ENCODE data around the gene THOC7.

Gene THOC7

DNA sequence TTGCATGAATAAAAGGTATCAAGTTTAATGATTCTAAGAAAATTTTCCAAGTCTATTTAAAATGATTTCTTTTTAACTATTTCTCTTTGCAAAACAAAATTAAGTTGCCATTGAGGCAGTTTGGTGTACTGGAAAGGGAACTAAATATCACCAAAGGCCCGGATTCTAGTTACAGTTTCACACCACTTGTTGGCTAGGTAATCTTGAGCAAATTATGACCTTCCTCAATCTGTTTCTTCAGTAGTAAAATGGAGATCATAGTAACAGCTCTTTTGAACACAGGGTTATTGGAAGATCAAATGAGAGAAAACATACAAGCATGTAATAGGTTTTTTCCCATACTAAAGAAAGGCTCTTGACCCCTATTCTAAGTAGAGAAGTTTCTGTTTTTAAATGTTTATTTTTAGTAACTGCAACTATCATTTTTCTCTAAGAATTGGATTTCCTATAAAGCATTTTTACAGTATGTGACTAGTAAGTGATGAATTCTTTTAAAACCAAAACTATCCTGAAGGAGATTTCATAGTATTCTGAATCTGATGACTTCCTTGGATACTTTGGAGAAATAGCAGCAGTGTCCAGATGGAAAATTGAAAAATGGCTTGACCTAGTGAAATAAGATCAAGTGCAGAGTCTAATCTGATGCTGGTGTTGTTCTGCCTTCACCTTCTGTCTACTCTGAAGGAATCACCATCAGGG, 32.9 kb upstream of the THOC7 start:
- TF ChIP-seq GATA2 (IDR thresholded peaks at IDR 0.05; ENCODE audit: low read depth, low read length) (no peak), GATA3 (IDR thresholded peaks at IDR 0.05; ENCODE audit: low read depth, low read length) (no peak)

DNA sequence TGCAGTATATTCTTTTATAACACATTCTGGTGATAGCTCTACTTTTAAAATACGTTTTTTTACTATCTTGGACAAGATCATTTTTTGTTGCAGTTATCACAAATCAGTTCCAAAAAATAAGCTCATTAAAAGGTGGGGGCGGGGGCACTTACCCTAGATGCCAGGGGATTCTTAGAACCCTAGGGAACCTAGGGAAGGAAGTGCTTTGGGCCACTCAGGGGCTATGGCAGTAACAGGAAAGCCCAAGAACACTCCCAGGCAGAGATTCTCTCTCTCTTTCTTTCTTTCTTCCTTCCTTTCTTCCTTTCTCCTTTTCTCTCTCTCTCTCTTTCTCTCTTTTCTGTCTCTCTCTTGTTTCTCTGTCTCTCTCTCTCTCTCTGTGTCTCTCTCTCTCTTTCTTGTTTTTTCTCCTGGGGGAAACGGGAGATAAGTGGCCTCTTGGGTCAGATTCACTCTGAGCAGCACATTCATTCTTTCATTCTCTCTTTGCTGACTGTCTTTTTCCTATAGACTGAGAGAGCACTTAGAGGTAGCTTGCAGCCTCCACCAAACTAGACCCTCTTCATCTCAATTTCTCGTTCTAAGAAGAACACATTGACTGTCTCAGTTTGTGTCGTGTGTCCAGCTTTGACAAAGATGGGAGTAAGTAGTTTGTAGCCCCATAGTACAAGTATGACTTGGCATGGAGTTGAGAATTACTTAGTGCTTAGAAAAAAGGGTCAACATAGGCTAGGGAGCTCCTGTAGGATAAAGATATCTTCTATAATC, 32.0 kb upstream of the THOC7 start:
- TF ChIP-seq GATA3 (IDR thresholded peaks at IDR 0.05; ENCODE audit: low read depth, low read length): no peak
- TF ChIP-seq GATA2 (IDR thresholded peaks at IDR 0.05; ENCODE audit: low read depth, low read length): no peak

DNA sequence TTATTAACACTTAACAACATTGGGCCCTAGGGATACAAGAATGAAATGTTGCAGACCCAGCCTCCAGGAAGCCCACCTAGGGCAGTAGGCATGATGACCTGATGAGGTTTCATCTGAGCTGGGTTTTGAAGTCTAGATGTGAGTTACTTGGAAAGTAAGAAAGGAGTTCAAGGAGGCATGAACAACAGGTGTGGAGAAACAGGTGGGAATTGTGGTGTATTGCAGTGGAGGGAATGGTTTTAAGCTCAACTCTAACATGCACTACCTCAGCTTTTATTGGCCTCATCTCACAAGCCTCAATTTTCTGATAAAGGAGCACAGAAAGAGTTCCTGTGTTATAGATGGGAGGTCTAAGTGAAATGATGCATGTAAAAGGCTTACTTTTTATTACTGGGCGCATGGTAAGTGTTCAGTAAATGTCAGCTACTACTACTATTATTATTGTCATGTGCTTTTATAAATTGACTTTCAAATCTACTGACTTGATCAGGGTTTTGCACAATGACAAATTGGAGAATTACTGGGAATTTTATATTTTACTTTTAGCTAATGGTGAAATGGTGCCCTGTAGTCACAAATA, 29.3 kb upstream of the THOC7 start:
- TF ChIP-seq GATA2 (IDR thresholded peaks at IDR 0.05; ENCODE audit: low read depth, low read length) (no peak), GATA3 (IDR thresholded peaks at IDR 0.05; ENCODE audit: low read depth, low read length) (no peak)

DNA sequence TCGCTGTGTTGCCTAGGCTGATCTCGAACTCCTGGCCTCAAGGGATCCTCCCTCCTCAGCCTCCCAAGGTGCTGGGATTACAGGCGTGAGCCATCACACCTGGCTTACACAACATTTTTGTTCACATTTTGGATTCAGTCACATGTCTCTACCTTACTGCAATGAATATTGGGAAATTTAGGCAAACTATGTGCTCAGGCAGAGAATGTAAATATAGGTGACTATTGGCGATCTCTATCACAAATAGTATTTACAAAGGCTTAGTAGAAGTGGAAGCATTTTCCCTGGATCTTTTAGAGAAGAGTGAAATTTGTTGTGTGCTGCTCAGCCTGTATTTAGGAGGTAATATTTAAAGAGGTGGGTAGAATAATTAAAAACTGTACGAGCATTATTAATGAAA, 27.9 kb upstream of the THOC7 start:
- TF ChIP-seq GATA2 (IDR thresholded peaks at IDR 0.05; ENCODE audit: low read depth, low read length): no peak
- TF ChIP-seq GATA3 (IDR thresholded peaks at IDR 0.05; ENCODE audit: low read depth, low read length): no peak

DNA sequence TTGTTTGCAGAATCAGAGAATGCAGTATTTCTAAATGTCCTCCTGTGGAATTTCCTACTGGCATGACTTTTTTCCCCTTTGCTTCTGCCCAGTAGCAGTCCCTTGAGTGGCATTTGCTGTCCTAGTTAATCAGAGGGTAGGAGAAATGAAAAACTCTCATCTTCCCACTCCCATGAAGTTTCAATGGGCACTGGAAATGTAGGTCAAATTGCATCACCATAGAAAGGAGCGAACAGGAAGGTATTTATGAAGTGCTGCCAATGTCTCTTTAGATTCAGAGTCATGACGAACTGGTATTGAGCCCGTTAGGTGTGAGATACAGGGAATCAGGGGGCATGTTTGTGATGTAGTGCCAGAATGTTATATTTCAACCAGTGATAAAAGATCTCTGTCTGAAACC, 23.3 kb upstream of the THOC7 start:
- no peak for TF ChIP-seq GATA3 (IDR thresholded peaks at IDR 0.05; ENCODE audit: low read depth, low read length)
- TF ChIP-seq GATA2 (IDR thresholded peaks at IDR 0.05; ENCODE audit: low read depth, low read length): no peak

- TF ChIP-seq GATA3 (IDR thresholded peaks at IDR 0.05; ENCODE audit: low read depth, low read length) (no peak), GATA2 (IDR thresholded peaks at IDR 0.05; ENCODE audit: low read depth, low read length) (no peak)
Observed at GRCh38 chr3:63880653-63881052, 17.0 kb upstream of the THOC7 start.

- TF ChIP-seq GATA3 (IDR thresholded peaks at IDR 0.05; ENCODE audit: low read depth, low read length): no peak
Observed at GRCh38 chr3:63878394-63879060, 14.9 kb upstream of the THOC7 start.

- TF ChIP-seq GATA2 (IDR thresholded peaks at IDR 0.05; ENCODE audit: low read depth, low read length) (no peak), GATA3 (IDR thresholded peaks at IDR 0.05; ENCODE audit: low read depth, low read length) (no peak)
Observed at GRCh38 chr3:63877737-63878393, 14.3 kb upstream of the THOC7 start.

DNA sequence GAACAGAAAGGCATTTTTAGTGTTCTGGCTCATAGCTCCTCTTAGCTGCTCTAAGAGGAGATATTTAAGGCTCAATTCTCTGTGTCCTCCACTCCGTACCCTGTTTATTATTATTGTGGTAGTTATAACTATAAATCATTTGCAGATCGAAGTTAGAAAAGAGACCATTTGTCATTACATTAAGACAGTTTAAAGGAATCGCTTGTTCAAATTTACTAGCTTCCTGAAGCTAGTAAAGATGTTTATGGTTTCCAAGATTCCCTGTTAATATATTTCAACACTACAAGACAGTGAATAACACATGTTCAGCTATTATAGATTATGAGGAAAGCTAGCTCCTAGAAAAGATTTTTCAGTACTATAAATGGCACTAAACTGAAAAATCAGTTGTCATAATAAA, 12.7 kb upstream of the THOC7 start:
- TF ChIP-seq GATA2 (IDR thresholded peaks at IDR 0.05; ENCODE audit: low read depth, low read length) (no peak), GATA3 (IDR thresholded peaks at IDR 0.05; ENCODE audit: low read depth, low read length) (no peak)

DNA sequence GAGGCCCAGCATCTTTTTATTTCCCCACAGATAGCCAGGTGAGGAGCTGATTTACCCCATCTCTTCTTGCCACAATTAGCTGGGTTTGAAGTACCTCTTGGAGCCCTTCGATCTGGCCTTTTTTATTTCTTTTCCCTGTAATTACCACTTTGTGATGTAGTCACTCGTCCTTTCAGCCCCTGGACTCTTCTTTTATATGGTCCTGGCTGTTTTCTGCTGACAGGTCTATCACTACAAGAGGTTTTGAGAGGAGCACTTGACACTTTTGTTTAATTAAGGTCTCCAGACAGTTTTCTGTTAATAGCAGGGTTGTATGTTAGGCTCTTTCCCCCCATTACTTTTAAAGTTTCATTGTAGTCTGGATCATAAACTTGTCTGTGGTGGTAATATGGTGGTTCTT, 11.9 kb upstream of the THOC7 start:
- TF ChIP-seq GATA3 (IDR thresholded peaks at IDR 0.05; ENCODE audit: low read depth, low read length) (no peak), GATA2 (IDR thresholded peaks at IDR 0.05; ENCODE audit: low read depth, low read length) (no peak)

DNA sequence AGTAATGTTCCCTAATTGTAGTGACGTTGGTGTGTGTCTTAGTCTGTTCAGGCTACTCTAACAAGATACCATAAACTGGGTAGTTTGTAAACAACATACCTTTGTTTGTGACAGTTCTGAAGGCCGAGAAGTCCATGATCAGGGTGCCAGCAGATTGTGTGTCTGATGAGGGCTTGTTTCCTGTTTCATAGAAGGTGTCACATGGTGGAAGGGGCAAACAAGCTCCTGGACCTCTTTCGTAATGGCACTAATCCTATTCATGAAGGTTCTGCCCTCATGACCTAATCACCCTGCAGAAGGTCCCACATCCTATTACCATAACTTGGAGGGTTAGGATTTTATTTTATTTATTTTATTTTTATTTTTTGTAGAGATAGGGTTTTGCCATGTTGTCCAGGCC, 11.2 kb upstream of the THOC7 start:
- TF ChIP-seq GATA3 (IDR thresholded peaks at IDR 0.05; ENCODE audit: low read depth, low read length) (no peak), GATA2 (IDR thresholded peaks at IDR 0.05; ENCODE audit: low read depth, low read length) (no peak)

DNA sequence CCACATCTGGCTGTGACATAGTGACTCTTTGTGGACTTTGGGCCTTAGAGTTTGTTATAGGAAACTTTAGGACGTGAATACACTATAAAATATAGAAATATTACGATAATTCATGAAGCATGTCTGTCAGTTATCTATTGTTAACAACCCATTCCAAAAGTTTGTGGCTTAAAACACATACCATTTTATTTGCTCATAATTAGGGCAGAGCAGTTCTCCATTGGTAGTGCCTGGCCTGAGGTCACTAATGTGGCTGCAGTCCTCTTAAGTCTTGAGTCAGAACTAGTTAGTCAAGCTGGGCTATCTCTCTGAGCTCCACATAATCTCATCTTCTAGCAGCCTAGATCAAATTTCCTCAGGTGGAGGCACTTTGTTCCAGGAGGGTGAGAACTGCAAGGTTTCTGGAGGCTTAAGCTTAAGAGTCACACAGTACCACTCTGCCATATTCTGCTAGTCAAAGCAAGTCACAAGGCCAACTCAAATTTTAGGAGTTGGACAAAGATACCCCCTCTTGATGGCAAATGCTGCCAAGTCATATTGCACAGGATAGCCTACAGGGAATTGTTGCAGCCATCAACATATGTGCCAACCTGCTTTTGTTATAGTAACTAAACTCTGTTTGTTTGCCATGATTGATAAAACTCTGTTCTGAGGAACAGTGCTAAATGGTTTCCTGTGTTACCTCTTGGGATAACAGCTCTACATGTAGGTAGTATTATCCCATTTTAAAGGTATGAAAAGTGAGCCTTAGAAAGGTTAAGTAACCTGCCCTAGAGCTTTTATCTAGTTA, 8.7 kb upstream of the THOC7 start:
- TF ChIP-seq GATA3 (IDR thresholded peaks at IDR 0.05; ENCODE audit: low read depth, low read length) (no peak), GATA2 (IDR thresholded peaks at IDR 0.05; ENCODE audit: low read depth, low read length) (no peak)

- TF ChIP-seq GATA2 (IDR thresholded peaks at IDR 0.05; ENCODE audit: low read depth, low read length) (no peak), GATA3 (IDR thresholded peaks at IDR 0.05; ENCODE audit: low read depth, low read length) (no peak)
Observed at GRCh38 chr3:63870615-63871005, 7.0 kb upstream of the THOC7 start.

Measured in SH-SY5Y (cell line).